ENCODE data around the gene NAT9. TPM values are rescaled to one million over a fixed set of nuclear protein-coding genes. Genes with fewer than 3 reads are reported as not detected.

Gene NAT9, protein sequence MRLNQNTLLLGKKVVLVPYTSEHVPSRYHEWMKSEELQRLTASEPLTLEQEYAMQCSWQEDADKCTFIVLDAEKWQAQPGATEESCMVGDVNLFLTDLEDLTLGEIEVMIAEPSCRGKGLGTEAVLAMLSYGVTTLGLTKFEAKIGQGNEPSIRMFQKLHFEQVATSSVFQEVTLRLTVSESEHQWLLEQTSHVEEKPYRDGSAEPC
- total RNA-seq: 10 to 100 TPM; 25.6 to 48.4 (median 41.5) TPM
- polyA plus RNA-seq: 10 to 100 TPM; 30.4 to 37.4 (median 33.2) TPM
- long read RNA-seq, donor 1, partial matches to known transcripts: 0 of 8 reads
- long read RNA-seq, donor 1, other reads (novel, unspliced or antisense): 0 of 8 reads
- long read RNA-seq, donor 2, partial matches to known transcripts: 0 of 5 reads
- long read RNA-seq, donor 2, other reads (novel, unspliced or antisense): 0 of 5 reads

DNA sequence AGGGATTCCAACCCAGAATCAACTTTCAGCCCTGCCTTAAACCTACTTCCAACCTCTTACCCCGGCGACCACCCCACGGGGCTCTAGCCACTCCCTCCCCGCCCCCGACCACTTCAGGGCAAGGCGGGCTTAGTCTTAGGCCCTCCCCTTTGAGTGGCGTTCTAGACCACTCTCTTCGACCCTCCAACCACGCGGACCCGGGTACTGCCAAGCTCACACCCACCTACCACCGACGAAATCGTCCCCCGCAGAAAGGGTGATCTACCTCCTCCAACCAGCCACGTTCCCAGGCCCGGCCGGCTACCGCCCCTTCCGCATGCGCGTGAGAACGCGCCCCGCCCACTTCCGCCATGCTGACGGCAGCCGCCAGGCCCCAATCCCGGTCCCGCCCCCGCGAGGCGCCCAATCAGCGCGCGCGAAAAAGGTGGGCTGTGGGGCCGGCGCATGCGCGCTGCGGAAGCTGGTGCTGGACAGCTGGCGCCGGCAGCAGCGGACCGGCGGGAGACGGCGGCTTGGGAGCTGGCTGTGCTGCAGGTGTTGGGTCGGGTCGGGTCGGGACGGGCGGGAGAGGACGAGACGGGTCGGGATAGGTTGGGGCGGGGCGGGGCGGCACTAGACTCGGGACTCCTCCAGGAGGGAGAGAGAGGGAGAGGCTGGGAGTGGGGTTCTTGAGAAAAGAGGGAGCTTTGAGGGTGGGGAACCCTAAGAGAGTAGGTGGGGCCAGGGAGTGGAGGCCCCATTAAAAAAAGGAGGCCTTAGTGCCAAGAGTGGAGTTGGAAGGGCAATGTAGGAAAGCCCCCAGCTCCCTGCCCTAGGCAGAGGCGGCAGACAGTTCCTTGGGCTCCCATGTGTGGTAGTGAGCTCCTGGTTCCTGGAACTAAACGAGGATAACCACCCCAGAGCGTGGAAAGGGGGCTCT is at the start of gene NAT9:
Gene NAT9, minus strand, starts transcription at position 302 of the 919 bp plus-strand sequence. CDS start 647 bp downstream, outside the sequence.
- intact Hi-C loops (cut with DNase I; ENCODE audit: low total_unique reads): no loop called here
- WGBS, 5 donors: 1% methylated on average over 49 to 64 of the region's 64 CpGs
- peak within 1 kb of the TSS; percentile 42 to 91 (median 78) for H3K27ac ChIP-seq
- TF ChIP-seq, protein P1, sequence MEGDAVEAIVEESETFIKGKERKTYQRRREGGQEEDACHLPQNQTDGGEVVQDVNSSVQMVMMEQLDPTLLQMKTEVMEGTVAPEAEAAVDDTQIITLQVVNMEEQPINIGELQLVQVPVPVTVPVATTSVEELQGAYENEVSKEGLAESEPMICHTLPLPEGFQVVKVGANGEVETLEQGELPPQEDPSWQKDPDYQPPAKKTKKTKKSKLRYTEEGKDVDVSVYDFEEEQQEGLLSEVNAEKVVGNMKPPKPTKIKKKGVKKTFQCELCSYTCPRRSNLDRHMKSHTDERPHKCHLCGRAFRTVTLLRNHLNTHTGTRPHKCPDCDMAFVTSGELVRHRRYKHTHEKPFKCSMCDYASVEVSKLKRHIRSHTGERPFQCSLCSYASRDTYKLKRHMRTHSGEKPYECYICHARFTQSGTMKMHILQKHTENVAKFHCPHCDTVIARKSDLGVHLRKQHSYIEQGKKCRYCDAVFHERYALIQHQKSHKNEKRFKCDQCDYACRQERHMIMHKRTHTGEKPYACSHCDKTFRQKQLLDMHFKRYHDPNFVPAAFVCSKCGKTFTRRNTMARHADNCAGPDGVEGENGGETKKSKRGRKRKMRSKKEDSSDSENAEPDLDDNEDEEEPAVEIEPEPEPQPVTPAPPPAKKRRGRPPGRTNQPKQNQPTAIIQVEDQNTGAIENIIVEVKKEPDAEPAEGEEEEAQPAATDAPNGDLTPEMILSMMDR (IDR thresholded peaks at IDR 0.05 in 8 of 11, conservative IDR thresholded peaks at IDR 0.05 in 3 of 11): peak in 2 of 11 experiments; percentile 28 to 30
- TF ChIP-seq POLR2A (IDR thresholded peaks at IDR 0.05): peak in 2 of 3 donors; percentile 31 to 77
- peak; percentile 91 to 97 (median 95) for TF ChIP-seq POLR2AphosphoS5 (IDR thresholded peaks at IDR 0.05)
- H3K4me3 ChIP-seq: peak within 1 kb of the TSS; percentile 67 to 96 (median 87)
- H3K36me3 ChIP-seq: peaks cover 0 to 30% (median 26%) of the 10 kb centered on the region in 6 donors
- peaks cover 33 to 80% (median 61%) of the 10 kb centered on the region in 6 donors for H3K4me1 ChIP-seq
- peak; percentile 99 for DNase-seq
- no peaks in the 10 kb centered on the region for H3K27me3 ChIP-seq (replicated peaks in 1 of 7)
- H3K9me3 ChIP-seq: no peaks in the 10 kb centered on the region

DNA sequence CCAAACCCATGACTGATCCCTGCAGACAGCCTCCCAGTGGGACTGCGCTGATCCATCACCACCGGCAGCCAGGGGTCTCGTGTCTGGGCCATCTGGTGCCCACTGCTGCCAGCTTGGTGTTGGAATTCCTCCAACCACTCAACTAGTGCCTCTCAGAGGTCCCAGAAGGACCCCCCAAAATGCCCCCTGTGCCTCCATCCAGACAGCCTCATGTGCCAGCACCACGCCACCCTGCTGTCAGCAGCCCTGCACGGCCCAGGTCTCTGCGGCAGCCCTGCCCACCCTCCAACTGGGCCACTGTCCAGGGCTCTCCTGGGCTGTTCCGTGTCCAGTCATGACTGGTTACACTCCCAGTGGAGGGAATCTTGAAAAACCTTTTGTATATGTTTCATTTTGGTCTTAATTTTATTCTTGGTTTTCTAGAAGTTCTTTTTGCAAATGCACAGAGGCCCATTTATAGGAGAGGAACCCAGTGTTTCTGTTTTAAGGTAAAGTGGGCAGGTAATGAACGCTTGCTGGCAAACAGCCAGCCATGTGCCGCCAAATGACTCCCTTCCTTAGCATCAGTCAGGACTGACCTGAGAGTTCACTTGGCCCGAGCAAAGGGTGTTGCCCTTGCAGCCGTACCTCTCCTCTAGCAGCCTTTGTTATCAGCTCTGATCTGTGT is 48.9 kb upstream of the NAT9 start:
- H3K4me3 ChIP-seq: no peak overlapping the region
- TF ChIP-seq, protein P1 (IDR thresholded peaks at IDR 0.05 in 8 of 11, conservative IDR thresholded peaks at IDR 0.05 in 3 of 11): no peak
- TF ChIP-seq POLR2A (IDR thresholded peaks at IDR 0.05) (no peak), POLR2AphosphoS5 (IDR thresholded peaks at IDR 0.05) (no peak)
- no peaks in the 10 kb centered on the region for H3K9me3 ChIP-seq
- intact Hi-C loops (cut with DNase I; ENCODE audit: low total_unique reads): no loop called here
- no peak for DNase-seq
- 86 to 94% (median 93%) methylated on average over 7 to 11 of the region's 11 CpGs for WGBS, 5 donors
- H3K27me3 ChIP-seq (replicated peaks in 1 of 7): no peaks in the 10 kb centered on the region
- H3K4me1 ChIP-seq: peaks cover 0 to 5% (median 0%) of the 10 kb centered on the region in 6 donors
- peaks cover 0 to 95% (median 22%) of the 10 kb centered on the region in 6 donors for H3K36me3 ChIP-seq
- H3K27ac ChIP-seq: no peak overlapping the region

DNA sequence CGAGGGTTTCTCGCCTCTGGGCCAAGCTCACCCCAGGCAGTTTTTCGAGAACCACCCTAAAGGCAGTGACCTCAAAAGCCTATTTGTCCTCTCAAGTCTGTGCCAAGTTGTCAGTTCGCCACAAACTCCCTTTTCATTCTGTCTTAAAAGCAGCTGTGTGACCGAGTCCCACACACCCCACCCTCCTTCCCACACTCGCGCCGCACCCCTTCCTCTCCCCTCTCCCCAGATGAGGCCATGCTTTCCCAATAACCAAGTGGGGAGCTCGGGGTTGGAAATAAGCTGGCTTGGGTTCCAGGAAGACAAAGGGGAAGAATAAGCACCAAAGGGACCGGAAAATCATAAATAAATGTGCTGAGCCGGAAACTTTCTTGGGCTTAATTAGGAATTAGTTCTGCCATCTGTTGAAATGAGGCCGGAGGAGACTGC is 46.8 kb upstream of the NAT9 start:
- no peak for TF ChIP-seq POLR2A (IDR thresholded peaks at IDR 0.05)
- no peak for TF ChIP-seq POLR2AphosphoS5 (IDR thresholded peaks at IDR 0.05)
- TF ChIP-seq, protein P1 (IDR thresholded peaks at IDR 0.05 in 8 of 11, conservative IDR thresholded peaks at IDR 0.05 in 3 of 11): no peak
- Histone ChIP-seq H3K27me3 (replicated peaks in 1 of 7) (no peaks in the 10 kb centered on the region), H3K27ac (no peak overlapping the region), H3K9me3 (no peaks in the 10 kb centered on the region), H3K4me3 (no peak overlapping the region), H3K4me1 (peaks cover 0 to 5% (median 0%) of the 10 kb centered on the region in 6 donors), H3K36me3 (peaks cover 0 to 98% (median 24%) of the 10 kb centered on the region in 6 donors)
- intact Hi-C loops (cut with DNase I; ENCODE audit: low total_unique reads): no loop called here
- 75 to 81% (median 77%) methylated on average over 12 of the region's 12 CpGs for WGBS, 5 donors
- no peak for DNase-seq

Data from spleen (tissue), 13 donors.